SKM-1 (cell line): ENCODE measurements around the gene GRM8.

Experiments used
- DNase-seq: peaks from one replicate; lab custom pipeline; 2025; ENCODE audit not compliant: unreplicated experiment; lab: John Stamatoyannopoulos, UW

The GRM8 gene

DNA sequence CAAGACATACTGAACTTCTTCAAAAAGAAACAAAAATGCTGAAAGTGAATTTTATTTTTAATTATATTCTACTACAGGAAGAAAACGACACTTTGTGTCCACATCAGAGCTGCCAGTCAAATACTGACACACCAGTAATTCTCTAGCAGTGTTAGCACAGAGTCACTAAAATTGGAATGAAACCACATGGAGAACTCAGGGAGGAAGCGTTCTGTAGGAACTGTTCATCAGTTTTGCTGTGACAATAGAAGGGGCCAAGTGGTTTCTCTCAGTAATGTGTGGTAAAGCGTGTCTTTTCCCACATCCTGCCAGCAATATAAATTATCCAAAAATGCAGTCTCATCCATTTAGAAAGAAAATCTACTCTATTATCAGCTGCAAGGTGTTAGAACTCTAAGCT lies 683.3 kb downstream of the GRM8 start:
- no peak for DNase-seq

DNA sequence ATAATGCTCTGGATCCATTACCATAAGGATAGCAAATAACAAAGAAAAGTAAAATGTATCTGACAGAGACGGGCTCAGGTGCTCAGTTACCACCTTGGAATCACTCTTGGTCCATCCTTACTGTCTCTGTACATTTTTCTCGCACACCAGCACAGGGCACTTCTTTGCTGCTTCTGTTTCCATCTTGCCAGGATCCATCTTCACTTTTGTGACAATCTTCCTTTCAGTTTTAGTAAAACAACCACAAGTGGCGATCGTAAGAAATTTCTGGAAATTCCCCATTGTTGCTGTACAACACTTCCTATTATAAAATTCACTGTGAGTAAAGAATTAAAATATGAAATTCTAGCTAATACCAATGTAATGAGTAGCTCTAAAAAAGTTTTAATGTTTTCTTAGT lies 695.5 kb downstream of the GRM8 start:
- no peak for DNase-seq

DNA sequence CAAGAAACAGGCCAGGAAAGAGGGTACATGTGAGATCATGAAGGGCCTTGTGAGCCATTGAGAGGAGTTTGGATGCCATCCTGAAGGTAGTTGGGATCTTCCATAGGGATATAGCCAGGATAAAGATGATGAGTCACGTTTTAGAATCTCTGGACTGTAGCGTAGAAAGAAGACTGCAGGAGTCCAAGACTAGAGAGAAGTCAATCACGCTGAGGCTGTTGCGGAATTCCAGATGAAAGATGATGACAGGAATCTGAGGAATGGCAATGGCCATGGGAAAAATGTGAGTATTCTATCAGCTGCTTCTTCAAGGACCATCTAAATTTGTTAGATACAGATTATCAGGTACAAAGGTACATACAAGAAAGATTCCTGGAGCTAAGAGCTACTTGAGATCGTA lies 711.3 kb downstream of the GRM8 start:
- DNase-seq: no peak

DNA sequence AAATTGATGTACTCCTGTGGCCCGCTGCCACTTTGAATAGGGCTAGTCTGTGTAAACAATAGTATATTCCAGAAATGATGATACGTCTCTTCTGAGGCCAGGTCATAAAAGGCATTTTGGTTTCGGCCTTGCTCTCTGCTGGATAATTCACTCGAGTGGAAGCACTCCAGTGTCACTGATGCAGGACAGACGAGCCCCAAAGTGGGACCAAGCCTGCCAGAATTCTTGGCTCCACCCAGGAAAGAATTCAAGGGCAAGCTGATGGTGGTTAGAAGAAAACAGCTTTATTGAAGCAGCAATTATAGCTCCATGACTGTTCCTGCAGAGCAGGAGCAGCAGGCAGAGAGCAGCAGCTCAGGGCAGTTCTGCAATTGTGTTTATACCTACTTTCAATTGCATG lies 717.6 kb downstream of the GRM8 start:
- no peak for DNase-seq

DNA sequence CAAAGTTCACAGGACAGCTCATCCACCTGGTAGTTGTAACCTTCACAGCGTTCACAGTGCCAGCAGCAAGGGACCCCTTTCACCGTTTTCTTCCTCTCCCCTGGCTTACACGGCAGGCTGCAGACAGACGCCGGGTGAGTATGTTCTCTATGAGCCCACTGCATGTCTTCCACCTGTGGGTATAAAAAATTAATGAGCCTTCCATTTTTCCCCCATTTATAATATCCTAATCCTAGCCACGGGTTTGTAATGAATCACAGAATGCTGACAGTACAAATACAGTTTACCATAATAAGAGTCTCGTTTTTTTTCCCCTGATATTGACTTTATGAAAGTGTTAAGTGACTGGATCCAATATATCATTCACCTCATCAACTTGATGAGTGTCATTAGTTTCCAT lies 719.0 kb downstream of the GRM8 start:
- DNase-seq: no peak

DNA sequence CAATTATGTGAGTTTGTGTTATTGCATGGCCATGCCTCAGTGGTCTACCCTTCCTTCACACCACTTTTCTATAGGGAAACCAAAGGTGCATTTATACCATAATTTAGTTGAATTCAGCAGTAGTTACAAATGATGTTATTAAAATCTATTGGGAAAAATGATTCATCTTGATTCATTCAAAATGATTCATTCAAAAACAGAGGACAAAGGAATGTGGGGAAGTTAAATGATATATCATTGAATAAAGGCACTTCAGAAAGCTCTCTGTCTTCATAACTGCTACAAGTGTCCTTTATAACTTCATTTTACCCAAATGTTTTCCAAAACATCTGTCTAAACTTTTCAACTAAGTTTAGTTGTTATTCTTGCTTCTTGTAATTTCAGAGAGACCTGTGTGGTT lies 722.9 kb downstream of the GRM8 start:
- no peak for DNase-seq

DNA sequence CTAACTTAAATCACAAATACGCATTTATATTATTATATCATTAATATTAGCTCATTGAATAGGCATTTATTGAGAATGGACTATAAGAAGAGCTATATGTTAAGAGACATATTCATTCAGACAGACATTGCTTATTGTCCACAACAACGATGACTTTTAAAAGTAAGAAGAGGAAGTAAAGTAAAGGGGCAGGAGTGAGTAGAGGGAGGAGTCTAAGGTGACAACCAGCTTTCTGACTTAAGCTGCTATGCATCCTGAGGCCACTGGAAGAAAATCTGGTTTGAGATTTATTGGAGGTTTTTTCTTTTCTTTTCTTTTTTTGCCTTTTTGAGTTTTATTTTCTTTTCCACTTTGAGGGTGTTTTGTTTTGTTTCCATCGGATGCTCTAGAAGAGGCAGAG lies 723.5 kb downstream of the GRM8 start:
- DNase-seq: no peak

DNA sequence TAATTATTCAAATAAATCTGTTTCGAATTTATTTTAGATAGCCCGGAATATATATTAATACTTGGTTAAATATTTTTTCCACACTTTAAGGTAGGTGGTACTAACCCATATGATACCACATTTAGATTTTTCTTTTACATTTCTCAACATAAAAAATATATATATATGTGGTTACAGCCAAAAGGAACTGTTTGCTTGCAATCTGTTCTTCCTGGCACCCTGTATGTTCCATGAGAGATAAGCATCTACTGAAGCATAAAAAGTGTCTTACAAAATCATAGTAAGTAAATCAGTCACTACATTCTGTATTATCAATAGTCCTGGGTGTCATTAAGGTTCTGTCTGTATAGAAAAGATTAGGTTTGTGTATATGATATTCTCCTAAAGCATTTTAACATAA lies 726.8 kb downstream of the GRM8 start:
- DNase-seq: no peak

DNA sequence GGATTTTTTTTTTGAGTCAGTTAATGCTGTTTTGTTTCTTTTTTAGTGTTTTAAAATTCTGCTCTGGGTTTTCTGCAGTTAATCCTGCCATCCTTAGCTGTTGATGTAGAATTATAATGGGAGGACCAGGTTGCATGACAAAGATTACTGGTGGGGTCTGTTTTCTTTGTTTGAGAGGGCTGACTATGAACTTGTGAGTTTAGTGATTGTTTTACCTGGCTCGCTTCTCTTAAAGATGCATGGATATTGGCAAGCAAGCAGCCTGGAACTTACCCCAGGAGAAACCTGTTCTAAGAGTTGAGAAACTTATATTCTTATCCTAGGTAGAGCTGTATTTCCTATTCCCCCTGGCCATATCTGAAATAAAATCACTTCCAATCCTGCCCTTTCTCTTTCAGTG lies 727.8 kb downstream of the GRM8 start:
- no peak for DNase-seq

DNA sequence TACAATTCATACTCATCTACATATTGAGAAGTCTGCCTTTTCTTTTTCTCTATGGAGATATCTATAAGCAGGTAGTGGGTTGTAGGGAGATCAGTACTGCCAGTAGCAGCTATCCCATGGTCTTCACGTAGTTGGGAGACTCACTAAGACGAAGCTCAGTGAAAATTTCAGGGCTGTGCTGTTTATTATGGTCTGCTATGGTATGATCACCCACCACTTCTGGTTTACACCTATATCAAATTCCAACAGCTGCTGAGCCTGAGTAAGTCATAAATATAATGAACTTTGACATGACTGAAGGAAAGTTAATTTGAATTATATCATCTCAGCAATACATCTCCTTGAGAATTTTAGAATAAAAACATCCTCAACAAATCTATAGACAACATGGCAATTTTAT lies 741.7 kb downstream of the GRM8 start:
- DNase-seq: no peak

DNA sequence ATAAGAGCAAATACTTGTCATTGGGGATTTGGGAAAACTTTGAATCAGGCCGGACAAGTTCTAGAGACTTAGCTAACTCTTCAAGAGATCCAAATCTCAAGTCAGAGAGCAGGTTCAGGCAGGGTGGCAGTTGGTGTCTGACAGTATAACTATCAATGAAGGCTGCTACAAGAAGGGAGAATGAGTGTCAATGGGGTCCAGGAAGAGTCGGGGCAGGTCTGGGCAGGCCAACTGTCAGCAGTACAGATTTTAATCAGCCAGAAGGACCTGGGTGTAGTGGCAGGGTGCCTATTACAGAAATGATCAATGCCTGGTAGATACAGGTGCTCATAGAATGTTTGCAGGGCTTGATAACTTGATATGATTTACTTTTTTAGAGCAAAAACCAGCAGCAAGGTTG lies 751.1 kb downstream of the GRM8 start:
- DNase-seq: no peak

DNA sequence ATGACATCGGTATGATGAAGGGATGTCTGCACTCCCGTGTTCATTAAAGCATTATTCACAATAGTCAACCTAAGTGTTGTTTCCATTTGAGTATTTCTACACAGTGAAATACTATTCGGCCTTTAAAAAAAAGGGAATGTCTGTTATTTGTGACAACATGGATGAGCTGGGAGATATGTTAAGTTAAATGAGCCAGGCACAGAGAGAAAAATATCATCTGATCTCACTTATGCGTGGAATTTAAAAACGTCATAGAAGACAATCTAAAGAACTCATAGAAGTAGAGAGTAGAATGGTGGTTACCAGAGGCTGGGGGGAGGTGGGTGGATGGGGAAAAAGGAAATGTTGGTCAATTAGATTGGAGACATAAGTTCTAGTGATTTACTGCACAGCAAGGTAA lies 753.3 kb downstream of the GRM8 start:
- no peak for DNase-seq

DNA sequence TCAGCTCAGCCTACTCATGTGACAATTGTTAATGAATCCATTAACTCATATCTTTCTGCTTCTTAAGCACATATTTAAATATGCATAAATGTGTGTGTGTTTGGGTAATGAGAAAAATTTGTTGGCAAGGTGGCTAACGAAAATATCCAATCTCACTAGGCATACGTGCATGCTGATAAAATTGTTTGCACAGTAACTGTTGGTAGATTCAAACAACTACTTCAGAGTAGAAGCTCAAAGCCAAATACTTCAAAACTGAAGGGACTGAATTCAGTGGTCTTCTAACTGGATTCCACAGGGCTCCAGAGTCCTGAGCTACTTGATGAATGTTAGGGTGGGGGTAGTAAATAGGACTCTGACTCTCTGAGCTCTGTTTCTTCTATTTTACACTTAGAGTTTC lies 757.0 kb downstream of the GRM8 start:
- no peak for DNase-seq

DNA sequence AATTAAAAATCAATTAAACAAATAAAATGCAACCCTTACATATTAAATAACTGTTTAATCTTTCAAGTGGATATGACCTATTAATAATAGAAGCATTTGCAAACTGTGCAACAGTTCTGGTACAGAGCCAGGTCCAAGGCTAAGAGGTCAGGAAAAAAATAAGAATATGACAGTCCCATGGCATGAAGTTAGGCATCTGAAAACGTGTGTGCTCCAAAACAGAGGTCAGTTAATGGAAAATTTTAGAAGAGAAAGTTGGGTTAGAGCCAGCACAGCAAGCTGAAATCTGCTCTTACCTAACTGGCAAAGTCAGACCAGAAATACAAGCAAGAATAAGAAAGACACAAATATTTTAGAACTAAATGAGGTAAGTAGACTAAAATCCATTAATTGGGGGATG lies 757.7 kb downstream of the GRM8 start:
- DNase-seq: no peak

DNA sequence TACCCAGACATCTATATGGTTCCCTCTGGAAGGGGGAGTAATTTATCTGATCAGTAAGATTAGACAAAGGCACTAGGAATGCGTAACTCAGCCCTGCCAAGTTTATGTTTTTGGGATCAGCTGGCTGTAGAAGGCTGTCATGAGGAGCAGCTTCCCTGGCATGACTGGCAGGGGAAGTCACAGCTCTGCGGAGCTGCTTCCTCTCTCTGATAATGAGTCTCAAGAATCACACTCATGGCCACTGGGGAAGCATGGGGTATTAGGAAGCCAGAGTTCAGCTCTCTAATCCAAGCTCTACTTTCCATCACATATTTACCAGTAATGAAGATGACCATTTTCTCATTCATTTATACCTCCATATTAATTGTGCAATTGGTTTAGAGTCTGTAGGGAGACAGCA lies 758.9 kb downstream of the GRM8 start:
- no peak for DNase-seq

DNA sequence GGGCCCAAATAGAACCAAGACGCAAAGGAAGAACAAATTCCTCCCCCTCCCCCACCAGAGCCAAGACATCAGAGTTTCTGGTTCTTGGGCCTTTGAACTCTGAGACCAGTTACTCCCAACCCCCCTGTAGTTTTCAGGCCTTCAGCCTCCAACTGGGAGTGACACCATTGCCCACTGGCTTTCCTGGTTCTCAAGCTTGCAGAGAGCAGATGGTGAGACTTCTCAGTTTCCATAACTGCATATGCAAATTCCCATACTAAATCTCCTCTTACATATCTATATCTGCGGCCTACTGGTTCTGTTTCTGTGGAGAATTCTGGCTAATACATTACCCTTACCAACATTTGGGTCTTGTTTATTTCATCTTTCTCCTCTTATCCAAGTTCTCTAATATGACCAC lies 762.9 kb downstream of the GRM8 start:
- DNase-seq: no peak

DNA sequence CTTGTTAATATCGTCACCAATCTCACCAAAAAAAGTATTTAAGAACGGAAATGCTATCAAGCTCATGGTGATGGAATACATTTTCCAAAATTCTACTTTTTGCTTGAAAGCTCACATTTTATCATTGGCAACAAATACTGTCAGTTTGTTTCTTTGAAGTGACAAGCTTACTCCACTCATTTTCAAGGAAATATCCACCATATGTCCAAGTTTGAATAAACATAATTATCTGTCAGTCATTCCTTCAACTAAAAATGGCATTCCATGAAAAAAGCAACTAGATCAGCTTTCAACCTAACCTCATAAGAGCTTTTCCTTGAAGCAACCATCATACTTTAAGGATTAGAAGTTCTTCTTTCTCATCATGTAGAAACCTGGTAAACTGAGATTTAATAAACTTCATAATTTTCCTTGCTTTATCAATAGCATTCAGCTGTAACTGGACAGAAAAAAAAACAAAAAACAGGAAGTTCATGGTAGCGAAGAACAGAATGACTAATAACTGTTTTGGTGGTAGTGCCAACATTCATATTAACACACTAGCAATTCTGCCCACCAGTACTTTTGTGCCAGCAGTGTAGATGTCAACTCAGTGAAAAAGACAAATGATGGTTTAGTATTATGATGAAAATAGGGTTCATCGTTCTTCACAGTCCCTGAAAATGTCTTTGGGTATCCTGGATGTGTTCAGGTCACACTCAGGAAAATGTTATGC lies 764.9 kb downstream of the GRM8 start:
- no peak for DNase-seq

DNA sequence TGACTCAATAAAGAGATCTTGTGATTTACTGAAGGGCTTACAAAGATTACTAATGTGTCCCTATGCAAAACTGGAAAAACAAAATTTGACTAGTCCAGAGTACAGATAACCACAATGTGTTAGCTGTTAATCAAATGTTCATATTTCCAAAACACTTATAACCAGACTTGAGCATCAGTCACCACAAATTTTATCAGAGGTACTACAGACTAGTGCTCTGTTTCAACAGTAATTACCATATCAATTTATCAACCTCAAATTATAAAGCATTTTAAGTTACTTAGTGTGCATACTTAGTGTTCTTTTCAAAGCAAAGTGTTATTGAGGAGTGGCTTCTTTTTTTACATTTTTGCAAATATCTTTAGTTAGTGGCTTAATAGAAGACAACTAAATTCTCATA lies 765.9 kb downstream of the GRM8 start:
- DNase-seq: no peak

DNA sequence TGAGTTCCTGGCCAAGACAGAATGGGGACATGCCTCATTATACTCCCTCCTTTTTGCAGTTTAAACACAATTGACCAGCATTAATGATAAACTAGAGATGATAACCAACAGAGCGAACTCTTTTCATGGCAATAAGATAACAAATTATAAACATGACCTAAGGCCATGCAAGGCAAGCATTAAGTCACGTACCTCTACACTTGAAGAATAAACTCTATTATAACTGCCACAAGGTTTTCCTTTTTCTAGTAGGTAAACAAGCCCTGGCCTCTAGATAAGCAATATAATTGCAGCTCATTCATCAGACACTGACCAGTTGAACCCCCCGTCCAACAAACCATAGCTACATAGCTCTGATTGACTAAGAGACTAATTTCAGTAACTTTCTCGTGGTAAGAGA lies 767.0 kb downstream of the GRM8 start:
- DNase-seq: no peak

DNA sequence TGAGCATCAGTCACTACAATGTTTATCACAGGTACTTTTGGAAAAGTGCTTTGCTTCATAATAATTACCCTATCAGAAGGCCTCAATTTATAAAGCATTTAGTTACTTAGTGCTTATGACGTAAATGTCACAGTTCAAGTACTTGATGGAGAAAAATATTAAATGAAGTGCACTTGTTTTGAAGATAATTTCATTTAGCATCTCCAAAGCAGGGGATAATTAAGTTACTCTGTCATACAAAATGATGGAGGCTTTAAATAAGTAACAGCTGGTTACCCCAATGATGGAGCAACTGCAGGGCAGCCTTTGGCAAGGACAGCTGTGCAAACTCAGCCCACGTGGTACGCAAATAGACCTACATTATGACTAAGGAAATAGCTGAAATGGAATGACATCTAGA lies 768.8 kb downstream of the GRM8 start:
- DNase-seq: no peak

DNA sequence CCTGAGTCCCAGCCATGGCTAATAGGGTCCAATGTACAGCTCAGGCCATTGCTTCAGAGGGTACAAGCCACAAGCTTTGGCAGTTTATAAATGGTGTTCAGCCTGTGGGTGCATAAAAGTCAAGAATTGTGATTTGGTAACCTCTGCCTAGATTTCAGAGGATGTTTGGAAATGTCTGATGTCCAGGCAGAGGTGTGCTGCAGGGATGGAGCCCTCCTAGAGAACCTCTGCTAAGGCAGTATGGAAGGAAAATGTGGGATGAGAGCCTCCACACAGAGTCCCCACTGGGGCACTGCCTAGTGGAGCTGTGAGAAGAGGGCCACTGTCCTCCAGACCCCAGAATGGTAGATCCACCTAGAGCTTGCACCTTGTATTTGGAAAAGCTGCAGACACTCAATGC lies 779.9 kb downstream of the GRM8 start:
- DNase-seq: no peak

DNA sequence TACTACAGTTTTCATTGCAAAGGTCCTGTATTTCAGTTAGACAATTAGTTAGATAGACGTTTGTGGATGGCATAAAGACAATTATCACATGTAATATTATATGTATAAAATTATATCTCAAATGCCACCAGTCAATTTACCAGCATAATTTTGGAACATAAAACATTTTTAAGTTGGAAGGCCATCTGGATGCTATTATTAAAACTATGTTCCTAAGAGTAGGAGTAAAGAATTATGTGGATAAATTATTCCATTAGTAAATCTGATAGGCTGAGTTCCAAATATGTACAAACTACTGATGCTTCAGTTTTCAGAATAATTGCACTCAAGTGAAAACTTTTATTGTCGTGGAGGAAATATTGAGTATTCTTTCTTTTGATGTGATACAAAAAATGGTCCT lies 790.3 kb downstream of the GRM8 start:
- DNase-seq: no peak

DNA sequence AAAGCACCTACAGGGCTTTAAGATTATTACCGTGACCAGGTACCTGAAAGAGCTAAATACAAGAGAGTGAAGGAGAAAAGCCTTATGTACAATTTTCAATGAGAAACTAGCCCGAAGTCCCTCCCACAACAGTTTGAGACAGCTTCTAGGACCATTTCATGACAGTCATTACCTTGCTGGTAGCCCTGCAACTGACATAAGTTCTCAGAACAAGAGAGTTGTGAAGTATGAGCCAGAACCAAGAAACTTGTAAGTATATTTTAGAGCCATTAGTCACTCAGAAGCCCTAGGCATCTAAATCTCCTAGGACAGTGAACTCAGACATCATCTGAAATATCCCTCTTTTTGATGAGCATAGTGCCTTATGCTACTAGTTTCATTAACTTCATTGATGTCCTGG lies 792.1 kb downstream of the GRM8 start:
- no peak for DNase-seq

DNA sequence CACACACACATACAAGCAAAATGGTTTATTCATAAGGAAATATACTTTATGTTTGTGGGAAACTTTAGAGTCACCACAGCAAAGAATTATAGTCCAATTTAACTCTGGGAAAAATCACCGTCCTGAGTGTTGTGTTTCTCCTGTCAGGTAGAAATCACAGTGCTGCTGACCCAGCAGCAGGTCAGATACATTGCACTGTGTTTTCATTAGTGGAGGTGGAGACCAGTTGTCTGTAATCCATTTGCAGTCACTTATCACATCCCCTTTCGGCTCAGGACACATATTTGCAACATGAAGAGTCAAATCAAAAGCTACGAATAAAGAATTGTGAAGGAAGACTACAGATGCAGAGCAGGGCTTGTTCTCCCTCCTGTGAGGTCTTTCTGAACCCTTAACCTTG lies 799.6 kb downstream of the GRM8 start:
- no peak for DNase-seq
